Right atrium auricular region (tissue), 2 donors: ENCODE measurements around the gene RPTOR. TPM values are rescaled to one million over a fixed set of nuclear protein-coding genes. Genes with fewer than 3 reads are reported as not detected.

Source experiments
- DNase-seq: peaks from one replicate; pipeline ENCODE4 v3.0.0-alpha.2; 2019; ENCODE audit warnings: low spot score
- H3K27ac ChIP-seq, 2 donors: fragments of 200-600 bp; sonication (generic); 1 replicate in 1 of 2; 2 replicates in 1 of 2; pipeline ENCODE4 v1.5.1; 2016 to 2019
- H3K27me3 ChIP-seq, 2 donors: fragments of 200-600 bp; sonication (generic); one replicate each; pipeline versions ENCODE4 v1.5.1 to v1.6.0; 2017 to 2019
- H3K36me3 ChIP-seq: fragments of 200-600 bp; sonication (generic); one replicate; pipeline ENCODE4 v1.5.1; 2016
- H3K4me1 ChIP-seq, 2 donors: fragments of 200-600 bp; sonication (generic); one replicate each; pipeline versions ENCODE4 v1.5.1 to v1.6.0; 2017 to 2019
- H3K4me3 ChIP-seq, 2 donors: fragments of 200-600 bp; sonication (generic); 1 replicate in 1 of 2; 2 replicates in 1 of 2; pipeline ENCODE4 v1.5.1; 2017 to 2019; ENCODE audit warnings: mild to moderate bottlenecking in 1 of 2, moderate library complexity in 1 of 2
- H3K9me3 ChIP-seq, 2 donors: fragments of 200-600 bp; sonication (generic); one replicate each; pipeline ENCODE4 v1.5.1; 2019
- CTCF ChIP-seq, 2 donors: fragments of 200-600 bp; sonication (generic); IDR thresholded peaks; one replicate each; pipeline ENCODE4 v1.5.1; 2019; ENCODE audit warnings: antibody characterized with exemption in 2 of 2
- total RNA-seq, 2 donors: library from RNA; depleted of rRNA; stranded (reverse); fragments of >200 nt; gene quantifications; one replicate each; pipeline ENCODE4 v1.1.0, GENCODE V29; 2016

Gene RPTOR
- total RNA-seq, 2 donors from 2014 or later: 19.9 to 22.6 TPM

GRCh38 chr17:80499560-80499959, 45.1 kb upstream of the RPTOR start:
- no peak for TF ChIP-seq CTCF (IDR thresholded peaks at IDR 0.05)
- no peaks in the 10 kb centered on the region for H3K27me3 ChIP-seq

GRCh38 chr17:80499961-80500665, 44.5 kb upstream of the RPTOR start:
- no peak overlapping the region for H3K27ac ChIP-seq
- TF ChIP-seq CTCF (IDR thresholded peaks at IDR 0.05): no peak
- no peaks in the 10 kb centered on the region for H3K4me1 ChIP-seq
- no peak overlapping the region for H3K4me3 ChIP-seq
- no peaks in the 10 kb centered on the region for H3K9me3 ChIP-seq
- H3K36me3 ChIP-seq: no peaks in the 10 kb centered on the region
- no peak for DNase-seq
- no peaks in the 10 kb centered on the region for H3K27me3 ChIP-seq

More at GRCh38 chr17:80499560-80499959, 45.1 kb upstream of the RPTOR start:
- no peaks in the 10 kb centered on the region for H3K36me3 ChIP-seq
- no peak overlapping the region for H3K4me3 ChIP-seq
- no peaks in the 10 kb centered on the region for H3K9me3 ChIP-seq
- no peak overlapping the region for H3K27ac ChIP-seq
- no peaks in the 10 kb centered on the region for H3K4me1 ChIP-seq
- no peak for DNase-seq

GRCh38 chr17:80501741-80502577, 42.7 kb upstream of the RPTOR start:
- no peak overlapping the region for H3K4me3 ChIP-seq
- H3K27ac ChIP-seq: no peak overlapping the region
- no peak for DNase-seq
- no peaks in the 10 kb centered on the region for H3K36me3 ChIP-seq
- TF ChIP-seq CTCF (IDR thresholded peaks at IDR 0.05): no peak
- no peaks in the 10 kb centered on the region for H3K4me1 ChIP-seq
- H3K9me3 ChIP-seq: no peaks in the 10 kb centered on the region
- H3K27me3 ChIP-seq: no peaks in the 10 kb centered on the region

GRCh38 chr17:80502578-80502877, 42.1 kb upstream of the RPTOR start:
- Histone ChIP-seq H3K4me1 (no peaks in the 10 kb centered on the region), H3K27ac (no peak overlapping the region), H3K9me3 (no peaks in the 10 kb centered on the region), H3K4me3 (no peak overlapping the region), H3K36me3 (no peaks in the 10 kb centered on the region), H3K27me3 (no peaks in the 10 kb centered on the region)
- DNase-seq: no peak
- no peak for TF ChIP-seq CTCF (IDR thresholded peaks at IDR 0.05)

- DNase-seq: no peak
- Histone ChIP-seq H3K27ac (no peak overlapping the region), H3K27me3 (no peaks in the 10 kb centered on the region), H3K36me3 (no peaks in the 10 kb centered on the region), H3K4me1 (no peaks in the 10 kb centered on the region), H3K4me3 (no peak overlapping the region), H3K9me3 (no peaks in the 10 kb centered on the region)
- no peak for TF ChIP-seq CTCF (IDR thresholded peaks at IDR 0.05)
Measured at GRCh38 chr17:80503031-80503430, 41.6 kb upstream of the RPTOR start.
